ENCODE results near the gene GPR15.

GRCh38 chr3:98504539-98504938 lies 27.2 kb upstream of the GPR15 start:
- TF ChIP-seq CTCF (IDR thresholded peaks at IDR 0.05; ENCODE audit: insufficient read depth, low read length) (no peak), POLR2AphosphoS5 (IDR thresholded peaks at IDR 0.05; ENCODE audit: low read depth) (no peak)
- TF ChIP-seq, protein P1, sequence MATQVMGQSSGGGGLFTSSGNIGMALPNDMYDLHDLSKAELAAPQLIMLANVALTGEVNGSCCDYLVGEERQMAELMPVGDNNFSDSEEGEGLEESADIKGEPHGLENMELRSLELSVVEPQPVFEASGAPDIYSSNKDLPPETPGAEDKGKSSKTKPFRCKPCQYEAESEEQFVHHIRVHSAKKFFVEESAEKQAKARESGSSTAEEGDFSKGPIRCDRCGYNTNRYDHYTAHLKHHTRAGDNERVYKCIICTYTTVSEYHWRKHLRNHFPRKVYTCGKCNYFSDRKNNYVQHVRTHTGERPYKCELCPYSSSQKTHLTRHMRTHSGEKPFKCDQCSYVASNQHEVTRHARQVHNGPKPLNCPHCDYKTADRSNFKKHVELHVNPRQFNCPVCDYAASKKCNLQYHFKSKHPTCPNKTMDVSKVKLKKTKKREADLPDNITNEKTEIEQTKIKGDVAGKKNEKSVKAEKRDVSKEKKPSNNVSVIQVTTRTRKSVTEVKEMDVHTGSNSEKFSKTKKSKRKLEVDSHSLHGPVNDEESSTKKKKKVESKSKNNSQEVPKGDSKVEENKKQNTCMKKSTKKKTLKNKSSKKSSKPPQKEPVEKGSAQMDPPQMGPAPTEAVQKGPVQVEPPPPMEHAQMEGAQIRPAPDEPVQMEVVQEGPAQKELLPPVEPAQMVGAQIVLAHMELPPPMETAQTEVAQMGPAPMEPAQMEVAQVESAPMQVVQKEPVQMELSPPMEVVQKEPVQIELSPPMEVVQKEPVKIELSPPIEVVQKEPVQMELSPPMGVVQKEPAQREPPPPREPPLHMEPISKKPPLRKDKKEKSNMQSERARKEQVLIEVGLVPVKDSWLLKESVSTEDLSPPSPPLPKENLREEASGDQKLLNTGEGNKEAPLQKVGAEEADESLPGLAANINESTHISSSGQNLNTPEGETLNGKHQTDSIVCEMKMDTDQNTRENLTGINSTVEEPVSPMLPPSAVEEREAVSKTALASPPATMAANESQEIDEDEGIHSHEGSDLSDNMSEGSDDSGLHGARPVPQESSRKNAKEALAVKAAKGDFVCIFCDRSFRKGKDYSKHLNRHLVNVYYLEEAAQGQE (IDR thresholded peaks at IDR 0.05; ENCODE audit: insufficient replicate concordance, low read depth) = no peak

Data from HL-60 (cell line).